Activated CD4-positive, alpha-beta T cell treated with anti-CD3 and anti-CD28 coated beads for 1 hour (primary cell): ENCODE results near the gene DRG2.

Experiments used
- DNase-seq: peaks from one replicate; pipeline ENCODE4 v3.0.0-alpha.2; 2020

DRG2 gene

GRCh38 chr17:18145811-18146210, 58.1 kb downstream of the DRG2 start:
- no peak for DNase-seq

DNA sequence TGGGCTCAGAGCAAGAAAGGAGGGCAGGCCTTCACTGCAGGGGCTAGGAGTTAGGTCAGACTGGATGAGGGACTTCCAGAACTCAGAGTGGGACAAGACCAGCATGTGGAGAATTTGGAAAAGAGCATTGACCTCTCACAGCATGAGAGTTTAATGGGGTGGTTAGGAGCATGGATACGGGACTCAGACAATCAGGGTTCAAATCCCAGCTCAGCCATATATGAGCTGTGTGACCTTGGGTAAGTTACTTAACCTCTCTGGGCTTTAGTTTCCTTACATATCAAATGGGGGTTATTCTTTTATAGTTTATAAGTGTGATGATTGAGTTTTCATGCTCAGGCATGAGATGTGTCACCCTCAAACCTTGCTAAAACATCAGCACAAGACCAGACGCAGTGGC, 58.5 kb downstream of the DRG2 start:
- no peak for DNase-seq

- DNase-seq: no peak
Measured at GRCh38 chr17:18146980-18147379, 59.2 kb downstream of the DRG2 start.

DNA sequence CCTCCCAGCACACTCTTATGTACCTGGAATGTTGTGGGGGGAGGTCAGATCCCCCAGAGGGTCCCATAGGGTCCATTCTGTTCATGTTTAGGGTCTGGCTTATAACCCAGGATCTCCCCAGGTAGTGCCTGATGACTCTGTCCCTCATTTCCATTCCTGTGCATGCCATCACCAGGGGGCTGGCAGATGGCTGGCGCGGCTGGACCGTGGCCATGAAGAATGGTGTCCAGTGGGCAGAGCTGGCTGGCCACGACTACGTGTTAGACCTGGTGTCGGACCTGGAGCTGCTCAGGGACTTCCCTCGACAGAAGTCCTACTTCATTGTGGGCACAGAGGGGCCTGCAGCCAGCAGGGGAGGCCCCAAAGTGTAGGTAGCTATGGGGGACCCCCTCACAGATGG, 60.8 kb downstream of the DRG2 start:
- DNase-seq: no peak

DNA sequence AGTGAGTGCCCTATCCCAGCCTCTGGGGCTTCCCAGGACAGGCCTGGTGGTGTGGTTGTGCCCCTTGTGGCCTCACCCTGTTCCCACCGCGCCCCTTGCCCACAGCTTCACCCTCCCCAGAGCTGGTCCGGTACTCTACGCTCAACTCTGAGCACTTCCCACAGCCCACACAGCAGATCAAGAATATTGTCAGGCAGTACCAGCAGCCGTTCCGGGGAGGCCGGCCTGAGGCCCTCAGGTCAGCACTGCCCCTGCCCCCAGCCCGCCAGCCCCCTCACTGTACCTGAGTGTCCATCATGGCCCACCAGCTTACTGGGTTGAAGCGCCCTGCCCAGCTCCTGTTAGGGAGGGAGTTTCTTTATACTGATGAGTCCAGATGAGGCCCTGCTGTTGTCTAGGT, 63.5 kb downstream of the DRG2 start:
- DNase-seq: no peak

DNA sequence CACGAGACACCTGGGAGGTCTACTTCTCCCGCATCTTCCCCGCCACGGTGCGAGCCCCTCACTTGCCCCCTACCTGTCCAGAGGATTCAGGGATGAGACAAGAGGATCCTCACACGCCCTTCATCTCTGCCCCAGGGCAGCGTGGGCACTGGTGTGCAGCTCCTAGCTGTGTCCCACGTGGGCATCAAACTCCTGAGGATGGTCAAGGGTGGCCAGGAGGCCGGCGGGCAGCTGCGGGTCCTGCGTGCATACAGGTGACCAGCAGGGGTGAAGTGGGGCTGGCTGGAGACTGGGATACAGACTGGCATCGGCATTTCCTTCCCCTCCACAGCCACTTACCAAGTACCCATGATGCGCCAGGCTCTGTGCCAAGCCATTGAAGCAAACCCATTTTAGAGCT, 67.4 kb downstream of the DRG2 start:
- DNase-seq: no peak

GRCh38 chr17:18156171-18156975, 68.6 kb downstream of the DRG2 start:
- DNase-seq: no peak

GRCh38 chr17:18156976-18157280, 69.2 kb downstream of the DRG2 start:
- no peak for DNase-seq
